Measurements from ENCODE around the gene OR13J1. TPM values are rescaled to one million over a fixed set of nuclear protein-coding genes. Genes with fewer than 3 reads are reported as not detected.

OR13J1 gene
- total RNA-seq, 4 donors from 2014 or later = 0.64 TPM; not detected in 3

DNA sequence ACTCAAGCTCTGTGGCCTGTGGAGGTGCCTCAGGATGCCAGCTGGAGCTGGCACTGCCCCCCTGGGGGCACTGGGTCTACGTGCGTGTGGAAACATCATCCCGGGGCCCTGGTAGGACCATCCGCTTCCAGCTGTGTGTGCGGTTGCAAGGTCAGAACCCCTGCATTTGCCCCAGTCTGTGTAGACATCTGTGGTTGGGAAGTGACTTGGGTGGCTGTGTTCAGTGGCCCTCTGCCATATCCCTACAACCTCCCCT, 28.6 kb downstream of the OR13J1 start:
- 90% methylated on average over 5 of the region's 5 CpGs; no CpG with 5 or more reads in 1 of the 2 donors for whole genome bisulfite sequencing, 2 donors (ENCODE audit: low coverage in 1 of 2)
- in situ Hi-C loops (cut with MboI; ENCODE audit: low pct_ligation_motif_present in 1 of 4, low pct_unique_long_range_greater_than_20kb in 1 of 4, low sequenced_read_pairs in 3 of 4) (no loop called here), intact Hi-C loops (cut with DNase I; ENCODE audit: low total_unique reads) (no loop called here)
- no peaks in the 10 kb centered on the region for H3K27me3 ChIP-seq
- H3K4me3 ChIP-seq = no peak overlapping the region
- H3K4me1 ChIP-seq = peaks cover 11 to 25% (median 14%) of the 10 kb centered on the region in 4 donors
- TF ChIP-seq, protein P1, sequence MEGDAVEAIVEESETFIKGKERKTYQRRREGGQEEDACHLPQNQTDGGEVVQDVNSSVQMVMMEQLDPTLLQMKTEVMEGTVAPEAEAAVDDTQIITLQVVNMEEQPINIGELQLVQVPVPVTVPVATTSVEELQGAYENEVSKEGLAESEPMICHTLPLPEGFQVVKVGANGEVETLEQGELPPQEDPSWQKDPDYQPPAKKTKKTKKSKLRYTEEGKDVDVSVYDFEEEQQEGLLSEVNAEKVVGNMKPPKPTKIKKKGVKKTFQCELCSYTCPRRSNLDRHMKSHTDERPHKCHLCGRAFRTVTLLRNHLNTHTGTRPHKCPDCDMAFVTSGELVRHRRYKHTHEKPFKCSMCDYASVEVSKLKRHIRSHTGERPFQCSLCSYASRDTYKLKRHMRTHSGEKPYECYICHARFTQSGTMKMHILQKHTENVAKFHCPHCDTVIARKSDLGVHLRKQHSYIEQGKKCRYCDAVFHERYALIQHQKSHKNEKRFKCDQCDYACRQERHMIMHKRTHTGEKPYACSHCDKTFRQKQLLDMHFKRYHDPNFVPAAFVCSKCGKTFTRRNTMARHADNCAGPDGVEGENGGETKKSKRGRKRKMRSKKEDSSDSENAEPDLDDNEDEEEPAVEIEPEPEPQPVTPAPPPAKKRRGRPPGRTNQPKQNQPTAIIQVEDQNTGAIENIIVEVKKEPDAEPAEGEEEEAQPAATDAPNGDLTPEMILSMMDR (IDR thresholded peaks at IDR 0.05) = no peak
- no peak for TF ChIP-seq POLR2AphosphoS5 (IDR thresholded peaks at IDR 0.05)
- DNase-seq = no peak
- no peaks in the 10 kb centered on the region for H3K36me3 ChIP-seq
- no peak overlapping the region for H3K27ac ChIP-seq
- no peaks in the 10 kb centered on the region for H3K9me3 ChIP-seq

- Histone ChIP-seq H3K36me3 (no peaks in the 10 kb centered on the region), H3K27me3 (no peaks in the 10 kb centered on the region), H3K9me3 (no peaks in the 10 kb centered on the region), H3K4me3 (no peak overlapping the region), H3K4me1 (peaks cover 11 to 29% (median 15%) of the 10 kb centered on the region in 4 donors), H3K27ac (no peak overlapping the region)
- in situ Hi-C loops (cut with MboI; ENCODE audit: low pct_ligation_motif_present in 1 of 4, low pct_unique_long_range_greater_than_20kb in 1 of 4, low sequenced_read_pairs in 3 of 4) (no loop called here), intact Hi-C loops (cut with DNase I; ENCODE audit: low total_unique reads) (no loop called here)
- WGBS, 2 donors (ENCODE audit: low coverage in 1 of 2) = 80 to 93% methylated on average over 1 to 15 of the region's 15 CpGs
- no peak for DNase-seq
- TF ChIP-seq EP300 (IDR thresholded peaks at IDR 0.05; ENCODE audit: low read depth) (no peak), POLR2A (IDR thresholded peaks at IDR 0.05) (no peak), POLR2AphosphoS5 (IDR thresholded peaks at IDR 0.05) (no peak)
- TF ChIP-seq, protein P1 (IDR thresholded peaks at IDR 0.05) = no peak
Measured at GRCh38 chr9:35840881-35841644, 29.1 kb downstream of the OR13J1 start.

DNA sequence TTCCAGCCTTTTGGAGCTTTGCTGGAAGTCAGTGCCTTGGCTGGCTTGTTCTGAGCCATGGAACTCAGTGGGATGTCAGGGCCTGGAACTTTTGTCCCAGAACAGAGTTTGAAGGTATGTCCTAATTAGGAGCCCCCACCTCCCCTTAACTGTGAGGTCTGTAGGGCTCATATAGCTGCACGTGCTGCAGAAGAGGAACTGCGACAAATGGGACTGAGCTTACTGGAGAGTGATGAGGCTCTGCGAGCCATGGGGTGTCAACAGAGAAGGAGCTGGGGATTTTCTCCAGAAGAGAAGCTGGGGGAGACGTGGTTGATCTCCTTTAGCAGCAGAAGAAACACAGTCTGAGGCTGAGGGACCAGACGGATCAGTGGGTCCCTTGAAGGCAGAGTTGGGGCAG, 30.3 kb downstream of the OR13J1 start:
- Histone ChIP-seq H3K9me3 (no peaks in the 10 kb centered on the region), H3K27ac (no peak overlapping the region), H3K4me1 (peaks cover 4 to 29% (median 22%) of the 10 kb centered on the region in 4 donors), H3K4me3 (no peak overlapping the region), H3K36me3 (no peaks in the 10 kb centered on the region), H3K27me3 (no peaks in the 10 kb centered on the region)
- 88 to 100% methylated on average over 2 to 5 of the region's 5 CpGs for WGBS, 2 donors (ENCODE audit: low coverage in 1 of 2)
- intact Hi-C loops (cut with DNase I; ENCODE audit: low total_unique reads) (no loop called here), in situ Hi-C loops (cut with MboI; ENCODE audit: low pct_ligation_motif_present in 1 of 4, low pct_unique_long_range_greater_than_20kb in 1 of 4, low sequenced_read_pairs in 3 of 4) (no loop called here)
- TF ChIP-seq POLR2AphosphoS5 (IDR thresholded peaks at IDR 0.05) (no peak), POLR2A (IDR thresholded peaks at IDR 0.05) (no peak), EP300 (IDR thresholded peaks at IDR 0.05; ENCODE audit: low read depth) (no peak)
- TF ChIP-seq, protein P1 (IDR thresholded peaks at IDR 0.05) = no peak
- no peak for DNase-seq

DNA sequence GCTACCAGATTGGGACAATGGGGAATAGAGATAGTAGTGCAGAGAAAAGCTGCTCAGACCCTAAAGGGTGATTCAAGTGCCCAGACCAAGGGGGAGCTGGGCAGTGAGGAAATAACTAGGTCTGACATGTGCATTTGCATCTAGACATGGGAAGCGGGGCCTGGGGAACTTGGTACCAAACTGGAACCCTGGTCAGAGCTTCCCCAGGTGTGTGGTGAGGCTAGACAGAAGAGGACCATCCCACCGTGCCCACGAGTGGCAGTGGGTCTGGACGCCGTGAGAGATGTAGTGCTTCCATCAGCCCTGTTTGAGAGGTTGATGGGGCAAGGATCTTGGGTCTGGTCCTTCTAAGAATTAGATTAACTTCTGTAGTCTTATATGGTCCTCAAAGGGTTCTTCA, 33.6 kb downstream of the OR13J1 start:
- Histone ChIP-seq H3K27ac (no peak overlapping the region), H3K36me3 (no peaks in the 10 kb centered on the region), H3K4me3 (no peak overlapping the region), H3K4me1 (peaks cover 13 to 40% (median 35%) of the 10 kb centered on the region in 4 donors), H3K27me3 (no peaks in the 10 kb centered on the region), H3K9me3 (no peaks in the 10 kb centered on the region)
- in situ Hi-C loops (cut with MboI; ENCODE audit: low pct_ligation_motif_present in 1 of 4, low pct_unique_long_range_greater_than_20kb in 1 of 4, low sequenced_read_pairs in 3 of 4) = no loop called here
- 93 to 100% methylated on average over 2 to 5 of the region's 5 CpGs for WGBS, 2 donors (ENCODE audit: low coverage in 1 of 2)
- no peak for DNase-seq
- intact Hi-C loops (cut with DNase I; ENCODE audit: low total_unique reads) = no loop called here
- TF ChIP-seq POLR2AphosphoS5 (IDR thresholded peaks at IDR 0.05) = no peak
- no peak for TF ChIP-seq POLR2A (IDR thresholded peaks at IDR 0.05)
- no peak for TF ChIP-seq EP300 (IDR thresholded peaks at IDR 0.05; ENCODE audit: low read depth)
- TF ChIP-seq, protein P1 (IDR thresholded peaks at IDR 0.05) = no peak
